ENCODE data around the gene NRXN2. TPM values are rescaled to one million over a fixed set of nuclear protein-coding genes. Genes with fewer than 3 reads are reported as not detected.

Gene NRXN2
- total and polyA plus RNA-seq, 10 of the 15 experiments (the other 5 are each of a cell fraction or from before 2014, with no cell fraction given) = 0.03 to 1.4 (median 0.23) TPM

DNA sequence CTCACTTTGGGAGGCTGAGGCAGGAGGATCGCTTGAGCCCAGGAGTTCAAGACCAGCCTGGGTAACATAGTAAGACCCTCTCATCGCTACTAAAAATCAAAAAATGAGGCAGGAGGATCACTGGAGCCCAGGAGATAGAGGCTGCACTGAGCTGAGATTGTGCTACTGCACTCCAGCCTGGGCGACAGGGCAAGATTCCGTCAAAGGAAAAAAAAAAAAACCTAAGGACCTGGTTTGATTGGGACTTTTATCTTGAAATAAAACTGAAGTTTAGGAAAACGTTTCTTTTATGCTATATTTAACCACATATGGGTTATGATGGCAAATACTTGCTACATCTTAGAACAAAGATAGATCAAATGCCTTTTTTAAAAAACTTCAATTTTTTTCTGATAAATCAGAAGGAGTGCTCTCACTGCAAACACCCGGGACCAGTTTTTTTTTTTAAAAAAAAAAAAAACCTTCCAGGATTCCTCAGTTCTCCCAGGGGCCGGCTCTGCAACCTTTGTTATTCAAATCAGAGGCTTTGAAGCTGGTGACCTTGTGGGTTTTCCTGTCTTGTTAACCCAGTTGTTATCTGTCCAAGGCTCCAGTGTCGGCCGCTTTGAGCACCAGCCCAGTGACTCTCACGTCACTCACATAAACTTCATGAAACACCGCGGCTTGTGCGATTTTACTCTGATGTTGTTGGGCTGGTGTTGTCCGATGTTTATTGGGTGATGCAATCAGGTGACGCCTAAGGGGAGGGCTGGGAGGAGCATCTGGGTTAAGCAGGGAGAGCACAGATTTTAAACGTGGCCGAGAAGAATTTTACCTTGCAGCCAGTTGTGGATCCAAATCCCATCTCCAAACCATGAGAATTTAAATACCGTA, 156.7 kb downstream of the NRXN2 start:
- H3K27me3 ChIP-seq (replicated peaks in 1 of 2; ENCODE audit: control insufficient read depth in 2 of 2, insufficient read depth in 2 of 2, low read length in 1 of 2) = no peaks in the 10 kb centered on the region
- intact Hi-C loops (cut with micrococcal nuclease; ENCODE audit: unreplicated experiment) (no loop called here), in situ Hi-C loops (cut with MboI) (loop anchor here (5.0 kb wide), 1 partner anchor 51 kb away; no protein-coding TSS in a partner anchor)
- ChIA-PET CTCF (no interaction called here), RAD21 (ENCODE audit: unreplicated experiment) (no interaction called here), SMC1A (ENCODE audit: uncharacterized antibody, unreplicated experiment) (no interaction called here), POLR2A (no interaction called here)
- no peaks in the 10 kb centered on the region for H3K9me3 ChIP-seq (replicated peaks; ENCODE audit: control insufficient read depth, insufficient read depth, low read length)
- 25% methylated on average over 17 of the region's 18 CpGs for WGBS (ENCODE audit: insufficient coverage, insufficient replicate concordance, low lambda C conversion rate, missing lambda C conversion rate)
- no peak overlapping the region for H3K27ac ChIP-seq (ENCODE audit: control insufficient read depth, insufficient read depth)
- no peak overlapping the region for H2AFZ ChIP-seq (ENCODE audit: control insufficient read depth, low read depth, low read length)
- no peaks in the 10 kb centered on the region for H3K79me2 ChIP-seq (ENCODE audit: control insufficient read depth, insufficient read depth, low read length)
- no TSS peak for BruUV-seq (replicated peaks)
- no peak overlapping the region for H3K9ac ChIP-seq (ENCODE audit: control insufficient read depth, insufficient read depth, low read length)
- no peak for TF ChIP-seq BCLAF1 (IDR thresholded peaks at IDR 0.05)
- no peak overlapping the region for H3K4me2 ChIP-seq (ENCODE audit: control insufficient read depth, insufficient read depth)
- no peaks in the 10 kb centered on the region for H4K20me1 ChIP-seq (ENCODE audit: control insufficient read depth, insufficient read depth)
- H3K4me1 ChIP-seq (ENCODE audit: control insufficient read depth, insufficient read depth, low read length) = no peaks in the 10 kb centered on the region
- no peaks in the 10 kb centered on the region for H3K36me3 ChIP-seq (ENCODE audit: control insufficient read depth in 2 of 2, insufficient read depth in 2 of 2, low read length in 1 of 2)
- DNase-seq (ENCODE audit: low read depth, low spot score) = no peak
- no peak for ATAC-seq
- no peak overlapping the region for H3K4me3 ChIP-seq
- FAIRE-seq = no peak
